Mucosa of rectum (tissue), 2 donors: Measurements from ENCODE around the gene HAND2.

Experiments
- H3K27ac ChIP-seq, 2 donors: one replicate each; pipeline ENCODE4 v1.7.0; 2013; ENCODE audit warnings: inconsistent platforms in 2 of 2, low read depth in 2 of 2, low read length in 2 of 2
- H3K27me3 ChIP-seq, 2 donors: one replicate each; pipeline ENCODE4 v1.7.0; 2013; ENCODE audit warnings: low read length in 2 of 2; ENCODE audit not compliant: control insufficient read depth in 2 of 2, insufficient read depth in 2 of 2
- H3K36me3 ChIP-seq, 2 donors: one replicate each; pipeline ENCODE4 v1.7.0; 2013; ENCODE audit warnings: low read length in 2 of 2; ENCODE audit not compliant: control insufficient read depth in 2 of 2, insufficient read depth in 2 of 2
- H3K4me1 ChIP-seq, 2 donors: one replicate each; pipeline ENCODE4 v1.7.0; 2013; ENCODE audit warnings: low read length in 2 of 2, mild to moderate bottlenecking in 1 of 2; ENCODE audit not compliant: control insufficient read depth in 2 of 2, insufficient read depth in 2 of 2
- H3K4me3 ChIP-seq, 2 donors: one replicate each; pipeline ENCODE4 v1.7.0; 2013; ENCODE audit warnings: low read length in 2 of 2
- H3K9ac ChIP-seq, 2 donors: one replicate each; pipeline ENCODE4 v1.7.0; 2013; ENCODE audit warnings: low read length in 2 of 2, low read depth in 1 of 2, mild to moderate bottlenecking in 1 of 2
- H3K9me3 ChIP-seq, 2 donors: one replicate each; pipeline ENCODE4 v1.7.0; 2013; ENCODE audit warnings: low read length in 2 of 2; ENCODE audit not compliant: control insufficient read depth in 2 of 2
- donor health status: healthy.
- donor health status: Normal muscosa, but diverticular disease.

The HAND2 gene

DNA sequence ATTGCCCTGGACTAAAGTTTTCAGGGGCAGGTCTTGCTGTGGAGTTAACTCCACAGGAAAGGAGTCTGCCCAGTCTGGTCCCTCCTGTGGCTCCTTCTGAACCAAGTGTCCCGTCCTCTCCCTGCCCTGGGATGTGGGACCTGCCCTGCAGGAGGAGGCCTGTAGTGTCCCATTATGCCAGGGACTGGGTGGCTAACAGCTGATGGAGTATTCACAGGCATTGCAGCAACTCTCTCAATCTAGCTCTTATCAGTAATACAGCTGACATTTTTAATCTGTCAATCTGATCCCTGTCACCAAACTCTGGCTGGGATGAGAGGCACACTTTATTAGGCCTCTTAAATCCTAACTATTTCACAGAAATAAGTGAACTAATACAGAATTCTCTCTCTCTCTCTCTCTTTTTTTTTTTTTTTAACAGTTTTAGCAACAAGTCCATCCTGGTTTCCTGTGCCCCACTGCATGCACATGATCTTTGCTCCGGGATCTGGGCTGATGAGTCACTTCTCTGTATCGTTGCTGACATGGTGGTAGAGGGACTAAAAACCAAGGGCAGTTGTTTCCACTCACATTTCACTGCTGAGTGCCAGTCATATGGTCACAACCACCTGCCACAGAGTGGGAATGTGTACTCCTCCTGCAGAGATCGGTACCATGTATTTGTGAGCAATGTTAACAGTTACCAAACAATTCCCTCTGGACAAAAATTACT, 39.1 kb downstream of the HAND2 start:
- Histone ChIP-seq H3K27ac (no peak overlapping the region), H3K27me3 (peaks cover under 1 to 5% of the 10 kb centered on the region in 2 donors), H3K9ac (no peak overlapping the region), H3K4me1 (peaks cover 4 to 7% of the 10 kb centered on the region in 2 donors), H3K4me3 (no peak overlapping the region), H3K36me3 (no peaks in the 10 kb centered on the region), H3K9me3 (no peaks in the 10 kb centered on the region)

DNA sequence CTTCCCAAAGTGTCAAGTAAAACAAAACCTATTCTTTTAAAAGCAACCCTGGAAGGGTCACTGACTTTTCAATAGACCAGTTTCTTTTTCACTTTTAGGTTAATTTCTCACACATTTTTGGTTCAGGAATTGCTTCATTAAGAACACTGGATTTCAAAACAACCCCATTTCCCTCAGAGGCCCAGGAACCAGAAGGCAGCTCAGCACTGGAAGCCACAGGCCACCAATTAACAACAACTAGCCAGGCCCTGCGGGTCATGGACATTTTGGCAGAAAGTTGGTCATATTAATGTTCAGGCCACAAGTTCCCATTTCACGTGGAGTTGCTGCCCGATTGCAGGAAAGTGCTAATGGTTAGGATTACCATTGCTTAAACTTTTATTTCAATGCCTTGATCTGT, 39.8 kb downstream of the HAND2 start:
- H3K9ac ChIP-seq = no peak overlapping the region
- no peak overlapping the region for H3K4me3 ChIP-seq
- no peaks in the 10 kb centered on the region for H3K36me3 ChIP-seq
- H3K27ac ChIP-seq = no peak overlapping the region
- H3K9me3 ChIP-seq = no peaks in the 10 kb centered on the region
- peaks cover 4 to 7% of the 10 kb centered on the region in 2 donors for H3K4me1 ChIP-seq
- H3K27me3 ChIP-seq = peaks cover 0 to 2% of the 10 kb centered on the region in 2 donors

DNA sequence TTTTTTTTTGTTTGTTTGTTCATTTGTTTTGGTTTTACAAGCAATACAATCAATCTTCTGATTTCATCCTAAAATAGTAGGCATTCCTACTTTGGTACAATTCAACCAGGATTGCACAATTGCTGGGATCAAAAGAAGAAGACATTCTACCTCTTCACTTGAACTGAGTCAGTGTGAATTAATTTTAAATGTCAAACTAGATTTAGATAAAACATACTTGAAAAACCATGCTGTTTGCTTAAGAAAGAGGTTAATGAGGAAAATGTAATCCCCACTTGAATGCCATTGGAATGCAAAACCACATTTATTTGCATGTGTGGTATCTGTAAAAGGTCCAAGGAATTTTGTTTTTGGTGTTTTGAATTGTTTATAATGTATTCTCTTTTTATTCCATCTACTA, 40.5 kb downstream of the HAND2 start:
- peaks cover 4 to 7% of the 10 kb centered on the region in 2 donors for H3K4me1 ChIP-seq
- H3K27me3 ChIP-seq = no peaks in the 10 kb centered on the region
- no peak overlapping the region for H3K27ac ChIP-seq
- no peak overlapping the region for H3K9ac ChIP-seq
- H3K4me3 ChIP-seq = no peak overlapping the region
- H3K9me3 ChIP-seq = no peaks in the 10 kb centered on the region
- H3K36me3 ChIP-seq = no peaks in the 10 kb centered on the region

DNA sequence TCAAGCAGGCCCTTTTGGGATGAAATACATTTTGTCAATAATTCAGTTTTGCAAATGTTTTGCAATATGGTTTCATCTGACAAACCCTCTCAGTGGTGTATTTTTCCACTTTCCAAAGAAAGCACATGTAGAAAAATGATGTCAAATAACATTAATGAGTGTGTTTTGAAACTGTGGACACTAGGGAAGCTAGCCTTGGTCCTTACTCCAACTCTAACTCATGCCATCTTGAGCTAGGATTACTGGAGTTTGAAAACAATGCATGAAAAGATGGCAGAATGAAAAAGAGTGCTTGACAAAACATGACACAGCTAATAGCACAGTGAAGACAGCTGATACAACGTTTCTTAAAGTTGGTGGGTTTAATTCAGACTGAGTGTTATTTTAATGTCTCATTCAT, 41.4 kb downstream of the HAND2 start:
- no peaks in the 10 kb centered on the region for H3K9me3 ChIP-seq
- no peaks in the 10 kb centered on the region for H3K27me3 ChIP-seq
- H3K9ac ChIP-seq = no peak overlapping the region
- H3K4me1 ChIP-seq = no peaks in the 10 kb centered on the region
- H3K27ac ChIP-seq = no peak overlapping the region
- no peaks in the 10 kb centered on the region for H3K36me3 ChIP-seq
- no peak overlapping the region for H3K4me3 ChIP-seq

DNA sequence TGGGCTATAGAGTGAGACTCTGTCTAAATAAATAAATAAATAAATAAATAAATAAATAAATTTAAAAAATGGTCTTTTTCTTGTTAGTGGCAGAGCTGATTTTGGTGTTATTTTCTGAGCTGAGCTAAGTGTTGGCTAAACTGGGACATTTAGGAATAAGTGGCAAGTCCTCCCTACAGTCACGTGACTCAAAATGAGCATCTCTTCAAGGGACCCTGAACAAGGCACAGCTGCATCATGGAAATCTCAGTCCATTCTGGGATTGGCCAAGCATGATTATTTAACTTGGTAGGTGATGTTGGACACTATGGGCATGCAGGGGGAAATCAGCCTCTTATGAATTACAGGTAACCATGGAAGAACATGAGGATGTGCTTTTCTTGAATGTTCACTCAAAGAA, 42.0 kb downstream of the HAND2 start:
- no peaks in the 10 kb centered on the region for H3K9me3 ChIP-seq
- H3K36me3 ChIP-seq = no peaks in the 10 kb centered on the region
- H3K27me3 ChIP-seq = no peaks in the 10 kb centered on the region
- H3K4me3 ChIP-seq = no peak overlapping the region
- H3K9ac ChIP-seq = no peak overlapping the region
- no peaks in the 10 kb centered on the region for H3K4me1 ChIP-seq
- no peak overlapping the region for H3K27ac ChIP-seq

DNA sequence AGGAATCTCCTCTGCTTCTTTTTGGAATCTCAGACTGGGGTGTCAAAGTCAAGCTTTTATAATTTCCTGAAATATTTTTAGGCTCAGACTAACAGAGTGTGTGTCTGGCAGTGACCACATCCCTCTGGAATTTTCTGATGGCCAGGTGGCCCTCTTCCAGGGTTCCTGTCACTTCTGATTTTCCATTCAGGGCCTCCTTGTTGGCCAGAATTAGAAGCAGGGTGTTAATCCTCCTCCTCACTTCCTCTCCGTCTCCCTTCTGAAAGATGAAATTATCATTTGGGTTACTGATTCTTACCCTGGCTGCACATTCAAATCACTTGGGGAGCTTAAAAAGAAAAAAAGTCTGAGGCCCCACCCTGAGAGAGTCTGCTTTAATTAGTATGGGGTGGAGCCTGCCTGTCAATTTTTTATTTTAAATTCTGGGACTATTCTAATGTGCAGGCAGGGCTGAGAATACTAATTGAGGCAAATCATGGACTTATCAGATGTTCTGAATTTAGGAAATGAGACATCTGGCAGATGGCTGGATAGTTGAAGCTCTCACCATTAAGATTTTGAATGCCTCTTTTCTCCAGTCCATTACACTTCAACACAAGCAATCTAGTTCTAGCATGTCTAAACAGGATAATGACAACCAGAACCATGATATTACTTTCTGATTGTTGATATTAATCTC, 43.2 kb downstream of the HAND2 start:
- Histone ChIP-seq H3K27ac (no peak overlapping the region), H3K36me3 (no peaks in the 10 kb centered on the region), H3K9me3 (no peaks in the 10 kb centered on the region), H3K4me1 (no peaks in the 10 kb centered on the region), H3K27me3 (no peaks in the 10 kb centered on the region), H3K9ac (no peak overlapping the region), H3K4me3 (no peak overlapping the region)

DNA sequence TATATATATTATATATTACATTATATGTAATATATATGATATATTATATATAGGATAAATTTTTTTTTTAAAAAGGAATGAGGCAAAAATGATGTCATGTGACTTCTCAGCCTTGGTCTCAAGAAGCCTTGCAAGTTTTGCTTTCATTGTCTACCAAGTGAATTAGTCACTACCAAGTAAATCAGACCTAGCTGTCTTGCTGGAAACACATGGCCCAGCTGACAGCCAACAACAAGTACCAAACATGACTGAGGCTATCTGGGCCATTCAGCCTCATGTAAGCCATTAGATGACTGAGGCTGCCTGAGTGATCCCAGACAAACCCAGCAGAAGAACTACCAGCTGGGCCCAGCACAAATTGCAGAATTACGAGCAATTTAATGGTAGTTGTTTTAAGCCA, 44.9 kb downstream of the HAND2 start:
- no peak overlapping the region for H3K4me3 ChIP-seq
- H3K27ac ChIP-seq = no peak overlapping the region
- no peaks in the 10 kb centered on the region for H3K36me3 ChIP-seq
- H3K27me3 ChIP-seq = no peaks in the 10 kb centered on the region
- H3K9me3 ChIP-seq = no peaks in the 10 kb centered on the region
- no peaks in the 10 kb centered on the region for H3K4me1 ChIP-seq
- no peak overlapping the region for H3K9ac ChIP-seq

DNA sequence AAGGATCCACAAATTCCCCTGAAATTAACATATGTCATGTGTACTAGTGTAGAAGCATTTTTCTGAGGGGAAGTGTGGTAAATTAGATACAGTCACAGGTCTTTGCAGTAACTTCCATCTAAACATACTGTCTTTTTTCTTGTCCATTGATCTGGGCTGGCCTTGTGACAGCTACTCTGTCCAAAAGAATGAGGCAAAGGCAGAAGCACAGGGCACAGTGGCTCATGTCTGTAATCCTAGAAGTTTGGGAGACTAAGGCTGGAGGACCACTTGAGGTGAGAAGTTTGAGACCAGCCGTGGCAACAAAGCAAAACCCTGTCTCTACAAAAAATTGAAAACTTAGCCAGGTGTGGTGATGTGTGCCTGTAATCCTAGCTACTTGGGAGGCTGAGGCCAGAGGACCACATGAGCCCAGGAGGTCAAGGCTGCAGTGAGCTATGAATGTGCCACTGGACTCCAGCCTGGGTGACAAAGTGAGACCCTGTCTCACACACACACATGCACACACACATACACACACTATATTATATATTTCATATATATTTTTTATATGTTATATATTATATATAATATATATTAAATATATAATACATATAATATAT, 47.6 kb downstream of the HAND2 start:
- no peaks in the 10 kb centered on the region for H3K36me3 ChIP-seq
- H3K27ac ChIP-seq = no peak overlapping the region
- no peaks in the 10 kb centered on the region for H3K4me1 ChIP-seq
- H3K9me3 ChIP-seq = no peaks in the 10 kb centered on the region
- H3K27me3 ChIP-seq = no peaks in the 10 kb centered on the region
- H3K4me3 ChIP-seq = no peak overlapping the region
- H3K9ac ChIP-seq = no peak overlapping the region

DNA sequence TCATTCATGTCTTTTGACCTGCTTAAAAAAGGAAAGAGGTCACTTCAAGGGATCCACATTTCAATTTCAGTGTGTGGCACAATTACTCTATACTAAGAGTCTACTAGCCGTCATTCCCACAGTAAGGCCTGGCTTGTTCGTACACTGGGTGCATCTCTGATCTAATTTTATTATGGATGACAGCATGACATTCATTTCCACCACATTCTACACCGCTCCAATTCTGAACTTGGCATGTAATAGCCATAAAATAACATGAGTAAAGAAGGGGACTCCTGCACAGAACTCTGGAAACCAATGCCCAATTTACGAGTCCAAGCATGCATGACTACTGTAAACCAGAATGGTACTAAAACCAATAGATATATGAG, 51.1 kb downstream of the HAND2 start:
- H3K9me3 ChIP-seq = no peaks in the 10 kb centered on the region
- H3K4me1 ChIP-seq = no peaks in the 10 kb centered on the region
- H3K27me3 ChIP-seq = no peaks in the 10 kb centered on the region
- H3K36me3 ChIP-seq = no peaks in the 10 kb centered on the region
- no peak overlapping the region for H3K27ac ChIP-seq
- no peak overlapping the region for H3K9ac ChIP-seq
- H3K4me3 ChIP-seq = no peak overlapping the region

DNA sequence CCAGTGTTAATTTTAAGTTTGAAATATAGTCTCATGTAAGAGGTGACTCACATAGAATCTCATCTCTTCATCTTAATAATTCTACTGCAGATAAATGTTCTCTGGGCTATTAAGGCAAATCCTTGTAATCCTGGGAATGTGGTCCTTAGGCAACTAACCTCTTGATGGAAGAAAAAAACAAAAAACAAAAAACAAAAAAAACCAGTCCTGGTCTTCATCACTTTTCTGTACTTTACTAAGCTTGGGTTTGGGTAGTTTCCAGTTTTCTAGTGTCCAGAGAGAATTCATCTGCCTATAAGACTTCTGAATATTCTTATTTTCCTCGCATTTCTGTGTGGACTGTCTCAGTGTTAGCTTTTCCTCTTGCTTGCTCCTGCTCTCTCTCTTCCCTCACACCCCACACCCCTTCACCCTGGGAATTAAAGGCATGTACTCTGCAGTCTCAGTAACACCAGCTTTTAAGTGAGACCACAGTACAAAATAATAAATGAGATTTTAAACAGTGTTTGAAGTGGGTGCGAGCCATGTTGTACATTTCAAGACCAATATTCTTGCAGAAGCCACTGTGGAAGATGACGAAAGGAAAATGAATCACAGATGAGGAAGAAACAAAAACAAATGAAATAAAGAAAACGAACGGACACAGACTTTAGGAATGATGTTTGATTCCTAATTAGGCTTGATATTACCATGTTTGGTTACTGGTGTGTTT, 51.7 kb downstream of the HAND2 start:
- Histone ChIP-seq H3K27me3 (no peaks in the 10 kb centered on the region), H3K4me1 (no peaks in the 10 kb centered on the region), H3K4me3 (no peak overlapping the region), H3K9ac (no peak overlapping the region), H3K36me3 (no peaks in the 10 kb centered on the region), H3K9me3 (no peaks in the 10 kb centered on the region), H3K27ac (no peak overlapping the region)
